ENCODE results near the gene TBX2.

TBX2 gene

DNA sequence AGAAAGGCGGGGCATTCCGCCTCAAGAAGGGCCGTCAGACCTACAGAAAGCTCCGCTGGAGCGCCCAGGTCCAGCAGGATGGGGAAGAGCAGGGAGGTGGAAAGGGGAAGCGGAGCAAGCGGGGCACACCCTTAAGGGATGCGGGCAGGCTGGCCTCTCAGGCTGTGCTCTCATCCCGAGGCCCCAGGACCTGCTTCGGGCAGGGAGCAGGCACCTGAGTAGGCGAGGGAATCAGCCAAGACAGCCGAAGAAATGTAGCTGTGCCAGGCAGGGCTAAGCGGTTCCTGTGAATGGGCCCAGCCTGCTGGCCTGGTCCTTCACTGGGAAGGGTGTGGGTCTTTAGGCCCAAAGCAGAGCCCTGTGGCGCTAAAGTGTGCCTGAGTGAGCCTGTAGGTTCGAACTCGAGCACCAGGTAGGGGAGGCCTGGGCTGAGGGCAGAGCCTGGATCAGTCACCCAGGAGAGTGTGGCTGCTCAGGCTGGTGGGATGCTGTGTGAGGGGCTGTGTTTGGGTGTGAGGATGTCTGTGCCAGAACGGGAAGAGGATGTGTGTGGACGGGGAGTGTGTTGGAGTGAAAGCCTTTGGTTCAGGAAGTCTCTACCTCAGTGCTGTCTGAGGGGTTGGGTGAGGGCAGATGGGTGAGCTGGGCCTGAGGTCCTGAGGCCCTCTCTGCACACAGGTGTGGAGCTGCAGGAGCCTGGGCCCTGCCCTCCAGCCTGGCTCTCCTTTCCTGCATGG is 55.8 kb downstream of the TBX2 start:
- no peak for DNase-seq

- DNase-seq: no peak
These were observed 56.5 kb downstream of the TBX2 start for GRCh38 chr17:61456061-61456681.

GRCh38 chr17:61456688-61457225 is 57.1 kb downstream of the TBX2 start:
- no peak for DNase-seq

GRCh38 chr17:61457226-61457983 is 57.8 kb downstream of the TBX2 start:
- DNase-seq: peak in 1 of 2 experiments; percentile 16

- no peak for DNase-seq
These were observed 58.4 kb downstream of the TBX2 start for GRCh38 chr17:61458000-61458399.

DNA sequence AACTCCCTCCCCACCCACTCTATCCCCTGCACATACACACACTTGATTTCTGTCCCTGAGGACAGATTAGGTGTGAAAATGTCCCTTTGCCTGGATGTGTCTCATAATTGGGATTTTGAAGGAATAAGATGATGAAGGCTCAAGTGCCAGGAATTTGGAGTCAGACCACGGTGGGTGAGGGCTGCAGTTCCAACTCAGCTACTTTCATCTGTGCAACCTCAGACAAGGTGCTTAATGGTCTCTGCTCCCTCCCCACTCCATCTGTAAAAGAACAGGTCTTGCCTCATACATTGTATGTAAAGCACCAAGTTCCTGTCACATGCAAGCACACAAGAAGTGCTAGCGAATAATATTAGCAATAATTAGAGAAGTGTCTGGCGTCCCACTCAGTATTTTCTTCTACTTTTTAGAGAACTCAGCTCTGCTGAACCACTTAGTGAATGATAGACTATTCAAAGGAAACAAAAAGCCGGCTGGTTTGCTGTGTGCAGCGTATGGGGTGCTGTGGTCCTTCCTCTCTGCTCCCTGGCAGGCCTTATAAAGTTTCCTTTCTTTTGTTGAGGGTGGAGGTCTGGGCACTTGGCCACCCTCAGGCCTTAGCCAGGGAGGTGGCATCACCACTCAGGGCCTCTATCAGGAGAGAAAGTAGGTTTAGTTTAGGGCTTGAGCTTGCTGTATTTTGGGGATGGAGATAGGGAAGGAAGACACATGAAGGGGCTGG is 58.9 kb downstream of the TBX2 start:
- DNase-seq: no peak
